ENCODE results near the gene VIPR1.
A peak's percentile ranks its signal among the peaks of the same experiment; 100 is the strongest.

VIPR1 gene, protein sequence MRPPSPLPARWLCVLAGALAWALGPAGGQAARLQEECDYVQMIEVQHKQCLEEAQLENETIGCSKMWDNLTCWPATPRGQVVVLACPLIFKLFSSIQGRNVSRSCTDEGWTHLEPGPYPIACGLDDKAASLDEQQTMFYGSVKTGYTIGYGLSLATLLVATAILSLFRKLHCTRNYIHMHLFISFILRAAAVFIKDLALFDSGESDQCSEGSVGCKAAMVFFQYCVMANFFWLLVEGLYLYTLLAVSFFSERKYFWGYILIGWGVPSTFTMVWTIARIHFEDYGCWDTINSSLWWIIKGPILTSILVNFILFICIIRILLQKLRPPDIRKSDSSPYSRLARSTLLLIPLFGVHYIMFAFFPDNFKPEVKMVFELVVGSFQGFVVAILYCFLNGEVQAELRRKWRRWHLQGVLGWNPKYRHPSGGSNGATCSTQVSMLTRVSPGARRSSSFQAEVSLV
- total RNA-seq, result 2.1 to 28.2 (median 10.5) reads per million in 4 experiments

DNA sequence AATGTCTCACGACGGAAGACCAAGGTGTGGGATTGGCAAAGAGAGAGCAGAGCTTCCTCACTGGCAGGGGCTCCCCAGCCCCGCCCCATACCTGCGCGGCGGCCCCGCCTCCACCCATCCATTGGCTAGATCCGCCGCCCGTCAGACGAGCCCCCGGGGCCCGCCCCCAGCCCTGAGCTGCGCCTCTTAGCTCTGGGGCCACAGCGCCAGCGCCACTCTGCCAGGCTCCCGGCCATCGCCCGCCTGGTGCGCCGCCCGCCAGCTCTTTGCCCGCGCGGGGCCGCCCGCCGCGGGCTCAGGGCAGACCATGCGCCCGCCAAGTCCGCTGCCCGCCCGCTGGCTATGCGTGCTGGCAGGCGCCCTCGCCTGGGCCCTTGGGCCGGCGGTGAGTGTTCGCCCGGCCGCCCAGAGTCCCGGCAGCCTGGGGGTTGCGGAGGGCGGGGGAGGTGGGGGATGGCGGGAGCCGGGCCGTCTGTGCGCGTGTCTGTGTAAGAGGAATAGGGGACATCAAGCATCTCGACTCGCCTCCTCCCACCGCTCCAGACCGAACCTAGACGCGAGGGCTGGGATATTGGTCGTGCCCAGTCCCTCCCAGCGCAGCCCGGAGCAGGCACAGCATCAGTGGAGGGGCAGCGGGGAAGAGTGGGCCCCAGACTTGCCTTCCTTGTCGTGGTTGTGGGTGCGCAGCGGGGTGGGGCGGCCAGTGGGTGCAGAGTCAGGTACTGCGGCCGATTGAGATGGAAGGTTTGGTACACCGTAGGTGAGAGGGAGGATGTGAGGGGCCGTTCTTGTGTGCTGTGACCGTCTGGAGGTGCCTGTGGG lies at the start of gene VIPR1:
Gene VIPR1, plus strand, starts transcription at position 215 of the 822 bp plus-strand sequence. Its CDS starts 93 bp downstream, at position 308.
- peak; percentile 89 for DNase-seq

- DNase-seq, result no peak
Observed at GRCh38 chr3:42456211-42456610, 46.2 kb upstream of the VIPR1 start.

- DNase-seq, result no peak
Observed at GRCh38 chr3:42459151-42459550, 43.3 kb upstream of the VIPR1 start.

GRCh38 chr3:42461762-42462161 lies 40.7 kb upstream of the VIPR1 start:
- no peak for DNase-seq

DNA sequence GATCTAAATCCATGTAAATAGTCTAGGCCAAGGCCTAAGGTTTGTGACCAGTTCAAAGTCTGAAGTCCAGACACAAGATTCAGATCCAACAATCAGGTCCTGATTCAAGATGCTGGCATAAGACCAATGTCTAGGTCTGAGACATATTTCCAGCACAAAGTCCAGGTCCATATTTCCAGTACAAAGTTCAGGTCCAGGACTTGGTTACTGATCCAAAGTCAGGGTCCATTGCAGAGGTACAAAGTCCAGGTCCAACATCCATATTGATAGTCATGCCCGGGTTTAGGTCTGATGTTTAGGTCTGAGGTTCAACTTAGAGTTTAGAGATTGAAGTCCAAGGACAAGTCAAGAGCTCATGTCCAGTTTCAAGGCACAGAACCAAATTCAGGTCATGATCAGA lies 39.4 kb upstream of the VIPR1 start:
- no peak for DNase-seq

GRCh38 chr3:42468111-42468510 lies 34.3 kb upstream of the VIPR1 start:
- no peak for DNase-seq

DNA sequence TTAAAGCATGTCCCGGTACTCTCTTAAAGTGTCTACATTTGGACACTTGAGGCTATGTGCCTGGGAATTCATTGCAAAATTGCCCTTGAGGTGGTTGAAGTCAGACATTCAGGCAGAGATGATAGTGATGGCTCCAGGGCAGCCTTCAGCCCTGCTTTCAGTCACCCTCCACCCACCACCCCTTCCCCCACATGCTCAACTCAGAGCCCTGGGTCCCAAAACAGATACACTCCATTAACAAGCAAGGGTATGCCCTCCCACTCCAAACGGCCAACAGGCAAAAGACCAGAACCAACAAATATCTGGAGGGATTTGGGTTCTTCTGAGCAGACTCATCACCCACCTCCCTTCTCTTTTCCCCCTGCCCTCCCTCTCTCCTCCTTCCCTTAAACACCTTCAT lies 29.9 kb upstream of the VIPR1 start:
- DNase-seq, result no peak

DNA sequence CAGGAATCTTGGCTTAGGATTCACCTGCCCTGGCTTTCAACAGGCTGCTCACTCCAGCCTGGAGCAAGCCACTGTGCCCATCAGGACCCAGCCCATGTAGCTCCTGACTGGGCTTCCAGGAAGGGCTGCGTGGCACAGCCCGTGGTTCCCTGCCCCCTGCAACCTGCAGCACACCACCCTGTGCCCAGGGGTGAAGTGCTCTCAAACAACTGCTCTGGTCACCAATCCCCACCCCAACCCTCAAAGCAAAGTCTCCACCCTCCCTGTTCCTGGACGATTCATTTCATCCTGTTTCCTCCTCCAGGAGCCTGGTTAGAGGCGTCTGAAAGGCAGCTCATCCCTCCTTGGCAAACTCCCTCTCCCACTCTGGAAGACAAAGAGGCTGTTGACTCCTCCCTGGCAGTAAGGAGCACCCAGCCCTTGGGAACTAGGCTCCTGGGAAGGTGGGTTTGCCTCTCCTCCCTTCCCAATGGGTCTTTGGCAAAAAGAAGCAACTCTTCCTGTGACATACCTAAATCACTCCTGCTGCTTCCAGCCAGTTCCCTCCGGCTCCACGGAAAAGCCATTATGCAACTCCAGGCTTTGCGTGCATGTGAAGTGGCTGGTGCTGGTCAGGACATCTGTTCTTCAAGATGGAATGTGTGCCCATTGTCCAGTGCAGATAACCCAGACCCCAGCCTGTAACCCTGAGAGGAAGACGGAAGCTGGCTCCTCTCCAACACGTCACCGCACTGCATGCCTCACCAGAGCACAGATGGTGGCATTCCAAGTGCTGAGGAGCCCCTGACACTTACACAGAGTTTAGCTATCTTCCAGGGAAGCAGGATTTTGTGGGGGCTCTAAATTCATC lies 29.1 kb upstream of the VIPR1 start:
- no peak for DNase-seq

- DNase-seq, result no peak
Observed at GRCh38 chr3:42476225-42477125, 26.0 kb upstream of the VIPR1 start.

GRCh38 chr3:42477696-42478095 lies 24.7 kb upstream of the VIPR1 start:
- DNase-seq, result no peak

- DNase-seq, result no peak
Observed at GRCh38 chr3:42478830-42479229, 23.6 kb upstream of the VIPR1 start.

DNA sequence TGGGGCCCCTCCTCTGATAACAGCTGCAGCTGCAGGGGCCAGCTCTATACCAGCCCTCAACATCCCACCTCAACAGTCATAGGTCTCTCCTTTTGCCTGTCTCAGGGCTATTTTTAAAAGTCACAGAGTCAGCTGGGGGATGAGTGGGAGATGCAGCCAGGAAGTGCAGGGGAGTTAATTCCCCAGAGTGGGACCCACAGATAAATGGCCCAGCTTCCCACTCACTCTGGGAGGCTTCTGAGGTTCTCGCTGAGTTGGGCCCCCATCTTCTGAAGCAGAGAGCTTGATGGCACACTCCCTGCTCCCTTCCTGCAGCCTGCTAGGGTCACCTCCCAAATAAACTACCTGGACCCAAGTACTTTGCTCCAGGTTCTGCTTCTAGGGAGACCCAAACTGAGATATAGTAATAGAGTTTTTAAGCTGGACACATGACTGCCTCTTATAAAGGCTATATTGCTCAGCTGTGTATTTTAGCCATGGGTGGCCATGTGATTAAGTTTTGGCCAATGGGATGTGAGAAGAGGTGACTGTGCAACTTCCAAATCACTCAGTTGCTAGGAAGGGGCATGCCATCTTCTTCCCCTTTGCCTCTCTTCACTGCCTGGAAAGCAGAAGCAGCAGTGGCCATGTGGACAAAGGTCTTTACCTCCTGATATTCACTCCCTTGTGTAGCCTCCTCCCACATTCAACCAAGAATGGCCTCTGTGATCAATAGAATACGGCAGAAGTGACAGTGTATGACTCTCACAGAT lies 15.5 kb upstream of the VIPR1 start:
- no peak for DNase-seq

GRCh38 chr3:42488687-42489086 lies 13.8 kb upstream of the VIPR1 start:
- DNase-seq, result no peak

GRCh38 chr3:42489116-42489936 lies 13.1 kb upstream of the VIPR1 start:
- no peak for DNase-seq

DNA sequence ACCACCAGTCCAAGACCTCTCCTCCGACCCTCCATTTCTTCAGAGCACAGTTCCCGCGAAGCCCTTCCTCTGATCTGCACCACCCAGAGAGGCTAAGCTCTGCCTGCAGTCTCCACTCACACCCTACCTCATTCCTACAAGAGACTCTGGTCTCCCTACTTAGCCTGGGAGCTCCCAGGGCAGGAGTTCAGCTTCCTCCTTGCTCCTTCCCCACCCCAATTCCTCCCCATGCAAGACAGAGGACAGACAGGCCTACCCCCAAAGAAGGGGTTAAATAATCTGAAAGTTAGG lies 12.6 kb upstream of the VIPR1 start:
- no peak for DNase-seq

DNA sequence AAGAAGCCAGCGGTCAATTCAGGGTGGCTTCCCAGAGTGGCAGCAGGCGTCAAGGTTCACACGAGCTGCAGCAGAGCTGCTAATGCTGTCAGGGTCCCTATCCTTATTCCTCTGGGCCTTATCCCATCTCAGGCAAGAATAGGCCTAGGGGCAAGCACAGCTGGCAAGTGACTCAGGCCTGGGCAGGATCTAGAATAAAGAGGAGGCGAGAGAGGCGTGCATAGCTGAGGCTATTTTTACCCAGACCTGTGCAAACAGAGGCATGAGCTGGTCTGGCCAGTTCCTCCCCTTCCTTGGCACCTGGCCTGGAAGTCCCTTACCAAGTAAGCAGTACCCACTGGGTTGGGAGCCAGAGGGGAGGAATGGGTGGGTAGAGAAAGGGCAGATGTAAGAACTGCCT lies 12.2 kb upstream of the VIPR1 start:
- no peak for DNase-seq

DNA sequence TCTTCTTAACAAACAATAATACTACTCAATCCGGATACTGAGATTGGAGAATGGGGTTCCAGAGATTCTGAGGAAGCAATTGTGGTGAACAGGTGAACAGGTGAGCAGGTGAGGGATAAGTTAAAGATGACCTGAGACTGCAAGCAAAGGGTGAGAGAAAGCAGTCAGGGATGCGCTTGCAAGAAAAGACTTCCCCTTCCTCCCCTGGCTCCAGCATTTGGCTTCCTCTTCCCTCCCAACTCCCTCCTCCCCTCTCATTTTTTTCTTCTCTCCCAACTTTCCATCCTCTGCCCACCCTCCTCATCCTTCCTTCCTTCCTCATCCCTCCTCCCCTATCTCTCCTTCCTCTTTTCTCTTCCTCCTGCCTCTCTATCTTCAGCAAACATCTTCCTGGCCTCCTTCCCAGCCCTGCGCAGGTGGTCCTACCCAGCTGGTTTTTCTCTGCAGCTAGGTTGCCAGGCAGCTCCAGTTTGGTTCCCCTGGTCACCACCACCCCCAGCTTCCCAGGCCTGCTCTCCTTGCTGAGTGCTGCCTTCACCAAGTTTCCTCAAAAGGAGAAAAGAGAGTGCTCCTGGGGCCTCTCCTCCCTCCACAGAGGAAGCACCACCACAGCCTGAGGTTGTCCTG lies 10.4 kb upstream of the VIPR1 start:
- DNase-seq, result no peak

DNA sequence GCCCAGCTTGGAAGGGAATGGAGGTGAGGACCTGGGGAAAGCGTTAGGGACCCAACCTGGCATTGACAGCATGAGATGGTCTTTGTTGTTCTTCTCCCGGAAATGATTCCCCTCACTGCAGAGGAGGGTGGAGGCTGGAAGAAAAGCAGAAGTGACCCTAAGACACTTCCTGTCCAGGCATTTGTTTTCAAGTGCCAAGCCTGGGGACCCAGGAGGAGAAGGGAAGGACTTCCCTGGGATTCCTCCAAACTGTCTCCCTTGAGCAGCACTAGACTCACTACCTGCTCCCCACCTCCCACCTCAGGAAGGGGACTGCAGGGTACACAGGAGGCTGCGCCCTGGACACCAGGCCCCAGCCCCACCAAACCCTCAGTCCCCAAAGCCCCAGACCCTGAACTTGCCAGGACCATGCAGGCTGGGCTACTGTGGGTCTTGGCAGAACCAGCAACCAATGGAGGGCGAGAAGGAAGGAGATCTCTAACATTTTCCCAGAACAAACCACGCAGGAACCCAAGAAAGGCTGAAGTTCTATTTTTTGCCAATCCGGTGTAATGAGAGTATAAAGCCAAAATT lies 9.8 kb upstream of the VIPR1 start:
- DNase-seq, result no peak

DNA sequence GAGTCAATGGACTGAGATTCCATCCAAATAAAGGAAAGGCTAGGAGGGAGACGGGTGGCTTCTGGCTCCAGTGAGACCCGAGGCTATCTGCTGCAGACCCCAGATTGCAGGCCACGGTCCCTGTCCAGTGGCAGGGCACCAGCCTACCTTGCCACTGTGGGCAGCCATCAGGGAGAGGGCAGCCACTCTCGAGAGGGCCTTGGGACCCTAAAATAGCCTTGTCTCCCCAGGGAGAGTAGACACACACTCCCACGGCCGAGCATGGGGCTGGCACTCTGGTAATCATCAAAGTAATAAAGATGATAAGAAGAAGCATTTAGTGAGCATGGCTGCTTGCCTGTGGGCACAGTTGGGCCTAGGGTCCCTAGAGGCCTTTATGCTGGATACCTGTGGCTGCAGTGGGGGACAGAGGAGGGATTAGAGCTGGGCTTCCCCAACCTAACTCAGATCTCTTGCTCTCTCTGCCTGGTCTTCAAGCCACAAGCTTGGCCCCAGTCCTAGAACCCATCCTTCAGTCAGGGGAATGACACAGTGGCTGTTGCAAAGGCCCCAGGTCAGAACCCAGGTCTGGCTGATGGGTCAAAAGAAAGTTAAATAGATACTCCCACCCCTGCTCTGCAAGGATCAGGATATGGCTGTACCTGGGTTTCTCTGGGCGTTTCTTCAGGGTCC lies 9.2 kb upstream of the VIPR1 start:
- DNase-seq, result no peak
